Activated T-cell treated with anti-CD3 and anti-CD28 coated beads for 1 hour (primary cell): ENCODE results near the gene ADAMTS18.
"Not testable (repeated sequence)": the region's sequence is repeated elsewhere in the genome, so short reads cannot be mapped to it uniquely, and the experiment has no call there.

ENCODE experiments used
- DNase-seq: peaks from one replicate; pipeline ENCODE4 v3.0.0-alpha.2; 2020; ENCODE audit warnings: low read depth

Gene ADAMTS18

GRCh38 chr16:77277571-77277970, 157.3 kb downstream of the ADAMTS18 start:
- DNase-seq: no peak

GRCh38 chr16:77277141-77277540, 157.7 kb downstream of the ADAMTS18 start:
- DNase-seq: no peak

GRCh38 chr16:77276661-77277060, 158.2 kb downstream of the ADAMTS18 start:
- DNase-seq: no peak

GRCh38 chr16:77275303-77275702, 159.5 kb downstream of the ADAMTS18 start:
- DNase-seq: not testable (repeated sequence)

- DNase-seq: no peak
Measured at GRCh38 chr16:77273815-77274214, 161.0 kb downstream of the ADAMTS18 start.

- DNase-seq: no peak
Measured at GRCh38 chr16:77271532-77272426, 163.1 kb downstream of the ADAMTS18 start.

GRCh38 chr16:77266185-77266584, 168.6 kb downstream of the ADAMTS18 start:
- DNase-seq: not testable (repeated sequence)

- DNase-seq: no peak
Measured at GRCh38 chr16:77262971-77263370, 171.9 kb downstream of the ADAMTS18 start.

GRCh38 chr16:77250400-77250799, 184.4 kb downstream of the ADAMTS18 start:
- DNase-seq: no peak

- DNase-seq: no peak
Measured at GRCh38 chr16:77246150-77246549, 188.7 kb downstream of the ADAMTS18 start.

- DNase-seq: not testable (repeated sequence)
Measured at GRCh38 chr16:77242471-77242870, 192.4 kb downstream of the ADAMTS18 start.

GRCh38 chr16:77238593-77238992, 196.2 kb downstream of the ADAMTS18 start:
- DNase-seq: no peak

- DNase-seq: peak; percentile 77
Measured at GRCh38 chr16:77236063-77236511, 198.7 kb downstream of the ADAMTS18 start.

- no peak for DNase-seq
Measured at GRCh38 chr16:77234611-77235010, 200.2 kb downstream of the ADAMTS18 start.

- no peak for DNase-seq
Measured at GRCh38 chr16:77233799-77234519, 200.9 kb downstream of the ADAMTS18 start.
